Loucy (cell line): Measurements from ENCODE around the gene FAM83C.
A peak's percentile ranks its signal among the peaks of the same experiment; 100 is the strongest.
"Not testable (repeated sequence)": the region's sequence is repeated elsewhere in the genome, so short reads cannot be mapped to it uniquely, and the experiment has no call there.

ENCODE experiments used
- H2AFZ ChIP-seq: fragments of 200-600 bp; sonication (generic); 2 replicates; pipeline ENCODE4 v1.6.0; 2016; ENCODE audit warnings: antibody characterized with exemption, mild to moderate bottlenecking, low read length, moderate library complexity
- H3F3A ChIP-seq: fragments of 200-600 bp; 2 replicates; pipeline ENCODE4 v1.6.0; 2016; ENCODE audit warnings: antibody characterized with exemption, low read depth, mild to moderate bottlenecking
- H3K27me3 ChIP-seq: fragments of 200-600 bp; sonication (generic); 2 replicates; pipeline ENCODE4 v1.6.1; 2014; ENCODE audit warnings: low read length, mild to moderate bottlenecking; ENCODE audit not compliant: insufficient read depth, poor library complexity, severe bottlenecking
- H3K36me3 ChIP-seq: fragments of 200-600 bp; sonication (generic); 2 replicates; pipeline ENCODE4 v1.6.1; 2016; ENCODE audit warnings: low read length; ENCODE audit not compliant: insufficient read depth
- H3K4me1 ChIP-seq: fragments of 200-600 bp; sonication (generic); 2 replicates; pipeline ENCODE4 v1.5.1; 2014; ENCODE audit warnings: low read length, mild to moderate bottlenecking; ENCODE audit not compliant: insufficient read depth, poor library complexity, severe bottlenecking
- H3K4me2 ChIP-seq: fragments of 200-600 bp; sonication (generic); 2 replicates; pipeline ENCODE4 v1.6.0; 2014; ENCODE audit warnings: antibody characterized with exemption, low read length, low read depth, mild to moderate bottlenecking; ENCODE audit not compliant: poor library complexity, severe bottlenecking
- H3K4me3 ChIP-seq: fragments of 200-600 bp; sonication (generic); 2 replicates; pipeline ENCODE4 v1.5.1; 2014; ENCODE audit warnings: low read length, mild to moderate bottlenecking, mixed read lengths; ENCODE audit not compliant: poor library complexity, severe bottlenecking
- H3K79me2 ChIP-seq: fragments of 200-600 bp; sonication (generic); 2 replicates; pipeline ENCODE4 v1.6.1; 2014; ENCODE audit warnings: low read length; ENCODE audit not compliant: insufficient read depth
- H3K9ac ChIP-seq: fragments of 200-600 bp; sonication (generic); 2 replicates; pipeline ENCODE4 v1.6.0; 2014; ENCODE audit warnings: mild to moderate bottlenecking, low read depth, low read length, moderate library complexity; ENCODE audit not compliant: poor library complexity, severe bottlenecking
- H3K9me2 ChIP-seq: fragments of 200-600 bp; sonication (generic); replicated peaks from 2 replicates; pipeline ENCODE4 v1.6.1; 2016; ENCODE audit warnings: low read depth, low read length, mixed read lengths
- H3K9me3 ChIP-seq: fragments of 200-600 bp; sonication (generic); 2 replicates; pipeline ENCODE4 v1.6.1; 2014; ENCODE audit warnings: mild to moderate bottlenecking, antibody characterized with exemption, low read length, low read depth; ENCODE audit not compliant: insufficient read depth
- H4K20me1 ChIP-seq: fragments of 200-600 bp; sonication (generic); 2 replicates; pipeline ENCODE4 v1.6.0; 2014; ENCODE audit warnings: antibody characterized with exemption, low read length, mild to moderate bottlenecking; ENCODE audit not compliant: insufficient read depth, poor library complexity, severe bottlenecking
- EZH2phosphoT487 ChIP-seq: fragments of 200-600 bp; IDR thresholded peaks from 2 replicates; pipeline ENCODE4 v1.6.1; 2018; ENCODE audit warnings: antibody characterized with exemption, mild to moderate bottlenecking, moderate library complexity, borderline replicate concordance
- TF ChIP-seq, protein P1 (sequence below): fragments of 200-600 bp; sonication (generic); conservative IDR thresholded peaks from 2 replicates; pipeline ENCODE4 v1.5.1; 2014; ENCODE audit warnings: mild to moderate bottlenecking, antibody characterized with exemption, low read length

Gene FAM83C

DNA sequence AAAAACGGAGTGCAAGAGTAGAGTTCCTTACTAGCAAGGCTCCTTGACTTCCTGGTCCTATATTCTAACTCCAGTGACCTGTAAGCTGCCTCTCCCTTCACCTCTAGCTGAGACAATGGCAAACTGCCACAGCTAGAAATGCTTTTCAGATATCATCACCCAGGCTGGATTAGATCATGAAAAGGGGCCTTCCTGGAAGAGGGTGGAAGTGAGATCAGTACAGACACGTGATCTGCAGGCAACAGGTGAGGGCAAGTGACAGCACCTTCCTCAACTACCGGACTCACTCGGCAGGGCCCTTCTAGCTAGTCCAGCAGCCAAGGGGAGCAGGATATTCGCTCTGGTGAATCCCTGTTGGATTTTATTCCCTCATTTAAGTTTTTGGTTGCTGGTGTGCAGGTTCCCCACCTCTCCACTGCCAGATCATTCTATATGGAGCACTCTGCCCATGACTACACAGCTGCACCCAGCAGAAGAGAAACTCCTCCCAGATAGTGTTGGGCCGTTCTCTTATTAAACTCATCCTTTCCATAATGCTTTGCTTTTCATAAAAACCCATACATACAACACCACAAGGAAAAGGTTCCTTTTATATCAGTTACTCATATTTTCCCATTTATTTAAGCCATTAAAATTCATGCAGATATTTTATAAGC, 26.4 kb upstream of the FAM83C start:
- TF ChIP-seq, protein P1, sequence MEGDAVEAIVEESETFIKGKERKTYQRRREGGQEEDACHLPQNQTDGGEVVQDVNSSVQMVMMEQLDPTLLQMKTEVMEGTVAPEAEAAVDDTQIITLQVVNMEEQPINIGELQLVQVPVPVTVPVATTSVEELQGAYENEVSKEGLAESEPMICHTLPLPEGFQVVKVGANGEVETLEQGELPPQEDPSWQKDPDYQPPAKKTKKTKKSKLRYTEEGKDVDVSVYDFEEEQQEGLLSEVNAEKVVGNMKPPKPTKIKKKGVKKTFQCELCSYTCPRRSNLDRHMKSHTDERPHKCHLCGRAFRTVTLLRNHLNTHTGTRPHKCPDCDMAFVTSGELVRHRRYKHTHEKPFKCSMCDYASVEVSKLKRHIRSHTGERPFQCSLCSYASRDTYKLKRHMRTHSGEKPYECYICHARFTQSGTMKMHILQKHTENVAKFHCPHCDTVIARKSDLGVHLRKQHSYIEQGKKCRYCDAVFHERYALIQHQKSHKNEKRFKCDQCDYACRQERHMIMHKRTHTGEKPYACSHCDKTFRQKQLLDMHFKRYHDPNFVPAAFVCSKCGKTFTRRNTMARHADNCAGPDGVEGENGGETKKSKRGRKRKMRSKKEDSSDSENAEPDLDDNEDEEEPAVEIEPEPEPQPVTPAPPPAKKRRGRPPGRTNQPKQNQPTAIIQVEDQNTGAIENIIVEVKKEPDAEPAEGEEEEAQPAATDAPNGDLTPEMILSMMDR = no peak
- no peak for TF ChIP-seq EZH2phosphoT487
- no peaks in the 10 kb centered on the region for H3K36me3 ChIP-seq
- no peak overlapping the region for H3K4me2 ChIP-seq
- no peaks in the 10 kb centered on the region for H3K27me3 ChIP-seq
- H3K9ac ChIP-seq = no peak overlapping the region
- H3F3A ChIP-seq = no peaks in the 10 kb centered on the region
- H2AFZ ChIP-seq = no peak overlapping the region
- H3K4me1 ChIP-seq = peaks cover 7% of the 10 kb centered on the region
- no peaks in the 10 kb centered on the region for H4K20me1 ChIP-seq
- H3K79me2 ChIP-seq = no peaks in the 10 kb centered on the region
- H3K4me3 ChIP-seq = no peak overlapping the region
- H3K9me2 ChIP-seq = no peaks in the 10 kb centered on the region
- H3K9me3 ChIP-seq = no peaks in the 10 kb centered on the region

DNA sequence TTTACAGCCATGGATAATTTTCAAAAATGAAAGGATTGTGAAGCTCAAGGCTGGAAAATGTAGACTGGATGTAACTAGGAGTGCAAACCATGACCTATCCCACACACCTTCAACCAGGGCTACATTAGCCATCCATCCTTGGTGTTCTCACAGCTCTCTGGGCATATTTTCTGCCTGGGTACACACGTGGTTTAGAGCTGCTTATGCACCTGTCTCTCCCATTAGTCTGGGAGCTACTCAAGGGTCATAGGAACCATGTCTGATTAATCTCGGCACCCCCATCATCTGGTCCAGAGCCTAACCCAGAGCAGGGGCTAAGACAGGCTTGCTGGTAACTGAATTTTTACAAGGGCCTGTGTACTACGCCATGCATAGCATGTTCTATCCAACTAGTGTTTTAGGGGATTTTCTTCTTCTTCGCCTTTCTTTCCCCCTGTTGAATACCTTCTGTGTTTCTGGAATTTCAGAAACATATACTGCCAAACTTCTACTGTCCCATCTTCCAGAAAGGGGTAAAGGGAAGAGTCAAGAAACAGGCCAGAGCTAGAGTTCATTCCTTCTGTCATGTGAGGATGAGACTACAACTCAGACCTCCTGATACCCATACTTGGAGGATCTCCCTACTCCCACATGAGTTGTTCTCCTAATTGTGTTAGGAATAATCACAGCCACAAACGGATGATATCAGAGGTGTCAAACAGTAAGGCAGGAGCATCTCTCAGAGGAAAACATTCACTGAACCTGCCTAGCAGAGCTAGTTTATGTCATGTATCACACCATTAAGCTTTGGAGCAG, 25.4 kb upstream of the FAM83C start:
- peaks cover 9% of the 10 kb centered on the region for H3K4me1 ChIP-seq
- no peaks in the 10 kb centered on the region for H3K9me2 ChIP-seq
- no peak overlapping the region for H3K4me3 ChIP-seq
- H3K9ac ChIP-seq = no peak overlapping the region
- no peaks in the 10 kb centered on the region for H3K9me3 ChIP-seq
- TF ChIP-seq, protein P1 = no peak
- TF ChIP-seq EZH2phosphoT487 = no peak
- H3K4me2 ChIP-seq = no peak overlapping the region
- H3F3A ChIP-seq = no peaks in the 10 kb centered on the region
- H3K27me3 ChIP-seq = no peaks in the 10 kb centered on the region
- no peak overlapping the region for H2AFZ ChIP-seq
- no peaks in the 10 kb centered on the region for H4K20me1 ChIP-seq
- H3K79me2 ChIP-seq = no peaks in the 10 kb centered on the region
- no peaks in the 10 kb centered on the region for H3K36me3 ChIP-seq

DNA sequence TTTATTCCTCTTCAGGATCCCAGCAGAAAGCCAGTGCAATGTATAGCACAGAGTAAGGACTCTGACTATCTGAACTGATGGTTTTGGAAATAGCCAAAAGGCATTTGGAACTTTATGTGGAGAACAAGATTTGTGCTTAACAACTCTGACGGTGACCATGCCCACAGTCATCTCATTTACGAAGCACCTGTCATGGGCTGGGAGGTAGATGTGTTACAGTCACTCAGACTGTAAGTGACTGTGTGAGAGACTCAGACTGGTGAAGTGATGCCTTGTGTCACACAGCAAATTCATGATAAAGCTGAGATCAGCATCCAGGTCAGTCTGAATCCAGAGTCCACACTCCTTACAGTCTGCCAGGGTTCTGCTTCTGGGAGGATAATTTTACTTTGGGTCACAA, 23.9 kb upstream of the FAM83C start:
- no peaks in the 10 kb centered on the region for H3F3A ChIP-seq
- no peaks in the 10 kb centered on the region for H3K27me3 ChIP-seq
- H3K9me2 ChIP-seq = no peaks in the 10 kb centered on the region
- H3K9ac ChIP-seq = no peak overlapping the region
- TF ChIP-seq, protein P1 = no peak
- TF ChIP-seq EZH2phosphoT487 = no peak
- no peaks in the 10 kb centered on the region for H3K79me2 ChIP-seq
- peaks cover 22% of the 10 kb centered on the region for H3K4me1 ChIP-seq
- no peak overlapping the region for H3K4me2 ChIP-seq
- no peaks in the 10 kb centered on the region for H3K36me3 ChIP-seq
- no peak overlapping the region for H3K4me3 ChIP-seq
- H4K20me1 ChIP-seq = no peaks in the 10 kb centered on the region
- no peak overlapping the region for H2AFZ ChIP-seq
- no peaks in the 10 kb centered on the region for H3K9me3 ChIP-seq

DNA sequence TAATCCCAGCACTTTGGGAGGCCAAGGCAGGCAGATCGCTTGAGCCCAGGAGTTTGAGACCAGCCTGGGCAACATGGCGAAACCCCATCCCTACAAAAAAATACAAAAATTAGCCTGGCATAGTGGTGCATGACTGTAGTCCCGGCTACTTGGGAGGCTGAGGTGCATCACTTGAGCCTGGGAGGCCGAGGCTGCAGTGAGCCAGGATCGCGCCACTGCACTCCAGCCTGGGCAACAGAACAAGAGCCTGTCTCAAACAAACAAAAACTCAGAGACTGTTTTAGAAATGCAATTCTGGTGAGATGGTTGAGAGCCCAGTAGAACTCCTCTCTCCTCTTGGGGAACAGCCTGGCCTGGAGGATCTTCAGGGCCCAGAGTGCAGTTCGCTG, 23.4 kb upstream of the FAM83C start:
- not testable (repeated sequence) for H3K4me2 ChIP-seq, H3F3A ChIP-seq
- H3K4me1 ChIP-seq = peaks cover 22% of the 10 kb centered on the region

More for the DNA sequence above, 23.4 kb upstream of the FAM83C start:
- H3K9me3 ChIP-seq, H2AFZ ChIP-seq, H3K79me2 ChIP-seq, H3K9me2 ChIP-seq, H3K27me3 ChIP-seq, H3K36me3 ChIP-seq, H4K20me1 ChIP-seq, H3K4me3 ChIP-seq: not testable (repeated sequence)
- peak overlapping the region; percentile 31 for H3K9ac ChIP-seq
